HEK293T (cell line): Measurements from ENCODE around the gene TNS3.

Source experiments
- BHLHE40 ChIP-seq: fragments of 450-650 bp; IDR thresholded peaks from 2 replicates; pipeline ENCODE4 v1.6.1; 2016; ENCODE audit warnings: mild to moderate bottlenecking, moderate library complexity, borderline replicate concordance
- ELF4 ChIP-seq: fragments of 450-650 bp; IDR thresholded peaks from 2 replicates; pipeline ENCODE4 v1.6.1; 2017; ENCODE audit warnings: antibody characterized with exemption
- FOXA1 ChIP-seq: fragments of 450-650 bp; IDR thresholded peaks from 2 replicates; pipeline ENCODE4 v1.6.1; 2016; ENCODE audit warnings: mild to moderate bottlenecking
- FOXK2 ChIP-seq: fragments of 450-650 bp; IDR thresholded peaks from 2 replicates; pipeline ENCODE4 v1.6.1; 2016; ENCODE audit warnings: mild to moderate bottlenecking
- L3MBTL2 ChIP-seq: fragments of 450-650 bp; conservative IDR thresholded peaks from 2 replicates; pipeline ENCODE4 v1.6.1; 2016; ENCODE audit warnings: mild to moderate bottlenecking
- PKNOX1 ChIP-seq: fragments of 450-650 bp; IDR thresholded peaks from 2 replicates; pipeline ENCODE4 v1.6.1; 2016
- SP1 ChIP-seq: fragments of 450-650 bp; IDR thresholded peaks from 2 replicates; pipeline ENCODE4 v1.6.1; 2017
- SUZ12 ChIP-seq: fragments of 450-650 bp; IDR thresholded peaks from 2 replicates; pipeline ENCODE4 v1.6.1; 2016; ENCODE audit warnings: mild to moderate bottlenecking
- ZNF384 ChIP-seq: fragments of 450-650 bp; IDR thresholded peaks from 2 replicates; pipeline ENCODE4 v1.6.1; 2016

- TF ChIP-seq SUZ12 (no peak), BHLHE40 (no peak), ZNF384 (no peak), PKNOX1 (no peak), FOXA1 (no peak), L3MBTL2 (no peak), ELF4 (no peak), SP1 (no peak), FOXK2 (no peak)
These were observed 303.9 kb downstream of the TNS3 start for GRCh38 chr7:47278043-47278442.
